Right ventricle myocardium superior (tissue), 1 donor: ENCODE data around the gene PLCB3. TPM values are rescaled to one million over a fixed set of nuclear protein-coding genes. Genes with fewer than 3 reads are reported as not detected.
"Not testable (repeated sequence)": the region's sequence is repeated elsewhere in the genome, so short reads cannot be mapped to it uniquely, and the experiment has no call there.

Source experiments
- ATAC-seq: fragments of 200-7000 bp; cut with Tn5 transposase; one replicate; pipeline ENCODE4 v1.9.1; 2020; ENCODE audit warnings: mild to moderate bottlenecking; ENCODE audit not compliant: poor library complexity
- DNase-seq: peaks from one replicate; pipeline ENCODE4 v3.0.0-alpha.2; 2020
- intact Hi-C: fragments of 100-400 bp; cut with DNase I; formaldehyde crosslinking; loops from one replicate; pipeline ENCODE4 v1.11.2; 2022
- total RNA-seq: library from RNA; stranded (reverse); fragmentation: NEBNext Ultra II Directional; extraction: Animal tissue kit (Norgen Biotek cat#: 25700); gene quantifications from one replicate; pipeline ENCODE4 v1.2.1, GENCODE V29; 2021
- donor health status: DM: no; HTN: yes; CAD: no; lungs with severe emphysema.

Gene PLCB3
- total RNA-seq, 1 donor from 2014 or later = 11.3 TPM

DNA sequence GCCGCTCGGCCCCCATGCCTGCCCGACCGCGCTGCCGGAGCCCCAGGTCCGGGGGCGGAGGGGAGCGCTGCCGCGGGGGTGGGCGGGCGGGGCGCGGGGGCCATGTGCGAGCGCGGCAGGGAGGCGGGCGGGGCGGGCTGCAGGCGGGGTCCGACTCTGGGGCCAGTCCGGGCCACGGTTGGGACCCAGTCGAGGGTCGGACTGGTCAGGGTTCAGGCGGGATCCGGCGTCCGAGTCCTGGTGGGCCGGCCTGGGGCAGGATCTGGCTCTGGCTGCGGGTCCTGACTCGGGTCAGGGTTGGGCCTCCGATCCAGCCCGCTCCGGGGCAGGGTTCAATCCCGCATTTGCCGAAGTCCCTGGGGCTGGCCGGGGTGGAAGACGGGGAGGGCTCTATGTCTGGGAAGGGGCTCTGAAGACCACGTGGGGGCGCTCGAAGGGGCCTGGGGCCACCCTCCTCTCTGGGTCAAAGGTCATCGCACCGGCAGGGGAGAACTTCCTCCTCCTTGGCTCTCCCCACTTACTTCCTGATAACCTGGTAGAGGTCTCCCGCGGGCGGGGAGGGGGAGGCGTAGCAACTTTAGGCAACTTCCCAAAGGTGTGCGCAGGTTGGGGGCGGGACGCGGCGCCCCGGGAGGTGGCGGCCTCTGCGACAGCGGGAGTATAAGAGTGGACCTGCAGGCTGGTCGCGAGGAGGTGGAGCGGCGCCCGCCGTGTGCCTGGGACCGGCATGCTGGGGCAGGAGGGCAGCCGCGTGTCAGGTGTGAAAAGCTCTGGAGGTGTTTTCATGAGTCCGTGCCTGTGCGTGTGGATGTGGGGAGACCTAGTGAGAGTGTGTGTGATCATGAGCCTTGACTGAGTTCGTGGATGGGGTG lies 54.6 kb downstream of the PLCB3 start:
- peak; percentile 25 for ATAC-seq
- intact Hi-C loops = no loop called here
- DNase-seq = peak; percentile 86

- ATAC-seq (no peak), DNase-seq (no peak)
- intact Hi-C loops = no loop called here
Observed at GRCh38 chr11:64306563-64306875, 55.2 kb downstream of the PLCB3 start.

GRCh38 chr11:64306876-64307622 lies 55.7 kb downstream of the PLCB3 start:
- DNase-seq (no peak), ATAC-seq (no peak)
- intact Hi-C loops = no loop called here

DNA sequence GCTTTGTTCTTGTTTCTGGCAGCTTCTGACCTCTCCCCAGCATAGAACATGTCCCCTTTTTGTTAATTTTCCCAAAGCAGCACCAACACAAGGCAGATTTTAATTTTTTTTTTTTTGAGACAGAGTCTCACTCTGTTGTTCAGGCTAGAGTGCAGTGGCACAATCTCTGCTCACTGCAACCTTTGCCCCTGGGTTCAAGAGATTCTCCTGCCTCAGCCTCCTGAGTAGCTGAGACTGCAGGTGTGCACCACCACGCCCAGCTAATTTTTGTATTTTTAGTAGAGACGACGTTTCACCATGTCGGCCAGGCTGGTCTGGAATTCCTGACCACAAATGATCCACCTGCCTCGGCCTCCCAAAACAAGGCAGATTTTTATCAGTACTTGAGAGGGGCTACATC lies 56.5 kb downstream of the PLCB3 start:
- intact Hi-C loops, ATAC-seq, DNase-seq: not testable (repeated sequence)

GRCh38 chr11:64312947-64313346 lies 61.6 kb downstream of the PLCB3 start:
- intact Hi-C loops = no loop called here

DNA sequence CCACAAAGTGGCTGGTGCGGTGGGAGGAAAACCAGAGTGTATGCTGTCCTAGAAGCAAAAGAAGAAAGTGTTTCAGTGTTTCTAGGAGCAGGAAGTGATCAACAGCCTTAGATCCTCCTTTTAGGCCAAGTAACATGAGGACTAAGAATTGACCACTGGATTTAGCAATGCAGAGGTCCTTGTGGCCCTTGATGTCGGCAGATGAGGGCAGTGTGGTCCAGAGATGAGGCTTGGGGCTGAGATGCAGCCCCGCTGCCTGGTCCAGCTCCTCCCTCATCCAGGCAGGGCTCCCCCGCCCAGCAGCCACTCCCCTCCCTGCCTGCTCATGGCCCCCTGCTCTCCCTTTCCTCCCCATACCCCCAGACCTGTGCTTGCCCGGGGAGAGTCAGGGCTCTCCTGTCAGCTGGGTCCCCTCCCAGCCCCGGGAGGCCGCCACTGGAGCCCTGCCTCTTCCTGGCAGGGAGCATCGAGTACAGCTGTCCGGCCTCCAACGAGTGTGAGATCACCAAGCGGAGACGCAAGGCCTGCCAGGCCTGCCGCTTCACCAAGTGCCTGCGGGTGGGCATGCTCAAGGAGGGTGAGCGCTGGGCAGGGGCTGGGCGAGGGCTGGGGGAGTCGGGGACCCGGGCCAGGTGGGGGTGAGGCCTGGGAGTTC lies 62.3 kb downstream of the PLCB3 start:
- intact Hi-C loops = no loop called here
- peak; percentile 84 for DNase-seq
- no peak for ATAC-seq

More at GRCh38 chr11:64312947-64313346, 61.6 kb downstream of the PLCB3 start:
- no peak for DNase-seq
- no peak for ATAC-seq

DNA sequence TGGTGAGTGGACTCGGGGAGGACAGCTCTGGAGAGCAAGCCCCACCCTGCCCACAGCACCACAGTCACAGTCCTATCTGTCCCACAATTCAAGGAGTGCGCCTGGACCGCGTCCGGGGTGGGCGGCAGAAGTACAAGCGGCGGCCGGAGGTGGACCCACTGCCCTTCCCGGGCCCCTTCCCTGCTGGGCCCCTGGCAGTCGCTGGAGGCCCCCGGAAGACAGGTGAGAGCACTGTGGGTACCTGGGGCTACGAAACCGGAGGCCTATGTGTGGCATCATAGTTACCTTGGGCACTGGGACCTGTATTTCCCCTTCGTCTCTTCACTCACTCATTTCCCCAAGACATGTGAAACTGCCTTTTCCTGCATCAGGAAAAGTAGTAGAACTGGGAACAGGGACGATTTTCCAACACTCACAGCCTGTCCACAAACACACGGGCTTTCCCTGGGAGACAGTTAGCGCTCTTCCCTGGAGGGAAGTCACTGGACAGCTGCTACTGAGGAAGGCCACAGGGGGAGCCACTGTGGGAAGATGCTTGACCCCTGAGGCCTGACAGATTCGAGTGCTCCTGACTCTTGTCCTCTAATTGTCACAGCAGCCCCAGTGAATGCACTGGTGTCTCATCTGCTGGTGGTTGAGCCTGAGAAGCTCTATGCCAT lies 62.9 kb downstream of the PLCB3 start:
- DNase-seq = no peak
- intact Hi-C loops = no loop called here
- ATAC-seq = no peak

DNA sequence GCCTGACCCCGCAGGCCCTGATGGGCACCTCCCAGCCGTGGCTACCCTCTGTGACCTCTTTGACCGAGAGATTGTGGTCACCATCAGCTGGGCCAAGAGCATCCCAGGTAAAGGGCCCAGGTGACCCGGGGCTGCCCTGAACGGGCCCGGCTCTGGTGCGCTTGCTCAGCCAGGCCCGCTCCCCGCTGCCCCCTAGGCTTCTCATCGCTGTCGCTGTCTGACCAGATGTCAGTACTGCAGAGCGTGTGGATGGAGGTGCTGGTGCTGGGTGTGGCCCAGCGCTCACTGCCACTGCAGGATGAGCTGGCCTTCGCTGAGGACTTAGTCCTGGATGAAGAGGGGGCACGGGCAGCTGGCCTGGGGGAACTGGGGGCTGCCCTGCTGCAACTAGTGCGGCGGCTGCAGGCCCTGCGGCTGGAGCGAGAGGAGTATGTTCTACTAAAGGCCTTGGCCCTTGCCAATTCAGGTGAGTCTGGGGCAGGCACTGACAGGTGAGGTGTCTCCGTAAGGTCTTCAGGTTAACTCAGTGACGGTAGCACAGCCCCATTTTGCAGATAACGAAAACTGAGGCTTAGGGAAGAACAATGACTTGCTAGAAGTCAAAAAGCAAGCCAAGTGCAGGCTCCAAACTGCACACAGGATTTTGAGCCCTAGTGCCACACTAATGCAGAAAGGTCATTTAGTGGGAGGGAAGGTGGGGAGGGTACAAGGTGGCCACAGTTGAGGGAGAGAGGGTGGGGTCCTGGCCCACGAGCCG lies 63.7 kb downstream of the PLCB3 start:
- intact Hi-C loops = loop anchor here (5.0 kb wide), 1 partner anchor 42 kb away; the partner anchor contains the start of gene RPS6KA4
- ATAC-seq (no peak), DNase-seq (no peak)

- intact Hi-C loops = loop anchor here (5.0 kb wide), 1 partner anchor 41 kb away; the partner anchor contains the start of gene RPS6KA4
- not testable (repeated sequence) for DNase-seq, ATAC-seq
Observed at GRCh38 chr11:64315667-64316526, 64.6 kb downstream of the PLCB3 start.

GRCh38 chr11:64316672-64317324 lies 65.5 kb downstream of the PLCB3 start:
- no peak for DNase-seq
- intact Hi-C loops = loop anchor here (5.0 kb wide), 1 partner anchor 41 kb away; the partner anchor contains the start of gene RPS6KA4
- no peak for ATAC-seq

- ATAC-seq = peak; percentile 85
- intact Hi-C loops = loop anchor here (5.0 kb wide), 1 partner anchor 40 kb away; the partner anchor contains the start of gene RPS6KA4
- peak; percentile 96 for DNase-seq
Observed at GRCh38 chr11:64317325-64317960, 66.1 kb downstream of the PLCB3 start, which contains the start of gene TRMT112. Gene TRMT112, minus strand, starts transcription at chr11:64317559. Its CDS starts 33 bp downstream, at chr11:64317526.

DNA sequence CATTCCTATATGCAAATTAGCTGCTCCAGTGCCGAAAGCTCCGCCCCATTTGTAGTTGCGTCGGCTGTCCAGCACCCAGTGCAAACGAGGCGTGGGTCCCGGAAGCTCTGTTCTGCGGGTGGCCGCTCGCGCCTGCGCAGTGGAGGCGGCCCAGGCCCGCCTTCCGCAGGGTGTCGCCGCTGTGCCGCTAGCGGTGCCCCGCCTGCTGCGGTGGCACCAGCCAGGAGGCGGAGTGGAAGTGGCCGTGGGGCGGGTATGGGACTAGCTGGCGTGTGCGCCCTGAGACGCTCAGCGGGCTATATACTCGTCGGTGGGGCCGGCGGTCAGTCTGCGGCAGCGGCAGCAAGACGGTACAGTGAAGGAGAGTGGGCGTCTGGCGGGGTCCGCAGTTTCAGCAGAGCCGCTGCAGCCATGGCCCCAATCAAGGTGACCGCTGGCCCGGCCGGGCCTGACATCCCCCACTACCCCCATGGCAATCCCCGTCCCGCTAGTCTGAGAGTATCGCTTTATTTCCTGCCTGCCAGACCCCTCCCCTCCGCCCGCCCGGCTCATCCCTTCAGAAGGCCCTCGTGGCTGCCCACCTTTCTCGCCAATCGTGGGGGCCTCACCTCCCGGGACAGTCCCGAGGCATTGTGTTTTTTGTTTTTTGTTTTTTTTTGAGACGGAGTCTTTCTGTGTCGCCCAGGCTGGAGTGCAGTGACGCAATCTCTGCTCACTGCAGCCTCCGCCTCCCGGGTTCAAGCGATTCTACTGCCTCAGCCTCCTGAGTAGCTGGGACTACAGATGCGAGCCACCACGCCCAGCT lies 66.8 kb downstream of the PLCB3 start, which contains the start of gene PRDX5:
Gene PRDX5 (plus strand): TSS at position 161 of the 805 bp plus-strand sequence. CDS start 95 bp downstream, at position 256.
- DNase-seq (peak; percentile 98), ATAC-seq (peak; percentile 92)
- intact Hi-C loops = loop anchor here (5.0 kb wide), 1 partner anchor 39 kb away; the partner anchor contains the start of gene RPS6KA4
